ENCODE data around the gene ITGAL.

ITGAL gene

GRCh38 chr16:30478766-30479478 is 6.4 kb downstream of the ITGAL start:
- no peak for TF ChIP-seq CTCF (IDR thresholded peaks at IDR 0.05; ENCODE audit: control extremely low read depth, extremely low read depth, low read depth, missing control alignments)
- DNase-seq (ENCODE audit: extremely low spot score) = no peak
- CTCF ChIA-PET = interaction anchor here (1.6 kb wide), 1 partner anchor 120 kb away, joined by 3 read pairs; no protein-coding TSS in a partner anchor
- POLR2A ChIA-PET = no interaction called here

GRCh38 chr16:30481381-30481780 is 8.8 kb downstream of the ITGAL start:
- CTCF ChIA-PET = interaction anchor here (1.1 to 2.3 kb wide), 3 partner anchors 9 to 52 kb away, joined by 3 to 6 read pairs (median 6); partner anchors contain the start of genes DCTPP1 and ITGAL
- DNase-seq (ENCODE audit: extremely low spot score) = no peak
- POLR2A ChIA-PET = no interaction called here
- no peak for TF ChIP-seq CTCF (IDR thresholded peaks at IDR 0.05; ENCODE audit: control extremely low read depth, extremely low read depth, low read depth, missing control alignments)

GRCh38 chr16:30482366-30482765 is 9.8 kb downstream of the ITGAL start:
- CTCF ChIA-PET = interaction anchor here (1.1 to 1.8 kb wide), 3 partner anchors 9 to 53 kb away, joined by 4 to 6 read pairs (median 4); partner anchors contain the start of genes ITGAL and ZNF747
- no peak for TF ChIP-seq CTCF (IDR thresholded peaks at IDR 0.05; ENCODE audit: control extremely low read depth, extremely low read depth, low read depth, missing control alignments)
- POLR2A ChIA-PET = interaction anchor here (0.6 kb wide), 1 partner anchor 69 kb away, joined by 3 read pairs; no protein-coding TSS in a partner anchor
- no peak for DNase-seq (ENCODE audit: extremely low spot score)

GRCh38 chr16:30484887-30485286 is 12.3 kb downstream of the ITGAL start:
- no peak for DNase-seq (ENCODE audit: extremely low spot score)
- ChIA-PET POLR2A (no interaction called here), CTCF (interaction anchor here (1.8 kb wide), 1 partner anchor 14 kb away, joined by 4 read pairs; no protein-coding TSS in a partner anchor)
- no peak for TF ChIP-seq CTCF (IDR thresholded peaks at IDR 0.05; ENCODE audit: control extremely low read depth, extremely low read depth, low read depth, missing control alignments)

- CTCF ChIA-PET = interaction anchor here (1.2 to 2.2 kb wide), 3 partner anchors 12 to 56 kb away, joined by 3 to 7 read pairs (median 5); partner anchors contain the start of gene DCTPP1
- no peak for DNase-seq (ENCODE audit: extremely low spot score)
- POLR2A ChIA-PET = no interaction called here
- no peak for TF ChIP-seq CTCF (IDR thresholded peaks at IDR 0.05; ENCODE audit: control extremely low read depth, extremely low read depth, low read depth, missing control alignments)
Observed at GRCh38 chr16:30485818-30486436, 13.4 kb downstream of the ITGAL start.

GRCh38 chr16:30488764-30489605 is 16.4 kb downstream of the ITGAL start:
- CTCF ChIA-PET = interaction anchor here (0.8 to 1.6 kb wide), 5 partner anchors 9 to 140 kb away, joined by 3 to 4 read pairs (median 4); partner anchors contain the start of gene DCTPP1

More at GRCh38 chr16:30488764-30489605, 16.4 kb downstream of the ITGAL start:
- no peak for DNase-seq (ENCODE audit: extremely low spot score)
- TF ChIP-seq CTCF (IDR thresholded peaks at IDR 0.05; ENCODE audit: control extremely low read depth, extremely low read depth, low read depth, missing control alignments) = no peak
- POLR2A ChIA-PET = no interaction called here
